B cell (primary cell): ENCODE data around the gene SLC5A5.

ENCODE experiments used
- EZH2 ChIP-seq: IDR thresholded peaks from 2 replicates; pipeline ENCODE4 v1.6.1; 2012; ENCODE audit warnings: borderline replicate concordance, low read depth, mild to moderate bottlenecking, moderate library complexity, low read length; ENCODE audit not compliant: insufficient read depth, poor library complexity, severe bottlenecking
- TF ChIP-seq, protein P1 (sequence below): fragments of 200-600 bp; IDR thresholded peaks from one replicate; pipeline ENCODE4 v1.8.0; 2022; ENCODE audit warnings: antibody characterized with exemption, mild to moderate bottlenecking

DNA sequence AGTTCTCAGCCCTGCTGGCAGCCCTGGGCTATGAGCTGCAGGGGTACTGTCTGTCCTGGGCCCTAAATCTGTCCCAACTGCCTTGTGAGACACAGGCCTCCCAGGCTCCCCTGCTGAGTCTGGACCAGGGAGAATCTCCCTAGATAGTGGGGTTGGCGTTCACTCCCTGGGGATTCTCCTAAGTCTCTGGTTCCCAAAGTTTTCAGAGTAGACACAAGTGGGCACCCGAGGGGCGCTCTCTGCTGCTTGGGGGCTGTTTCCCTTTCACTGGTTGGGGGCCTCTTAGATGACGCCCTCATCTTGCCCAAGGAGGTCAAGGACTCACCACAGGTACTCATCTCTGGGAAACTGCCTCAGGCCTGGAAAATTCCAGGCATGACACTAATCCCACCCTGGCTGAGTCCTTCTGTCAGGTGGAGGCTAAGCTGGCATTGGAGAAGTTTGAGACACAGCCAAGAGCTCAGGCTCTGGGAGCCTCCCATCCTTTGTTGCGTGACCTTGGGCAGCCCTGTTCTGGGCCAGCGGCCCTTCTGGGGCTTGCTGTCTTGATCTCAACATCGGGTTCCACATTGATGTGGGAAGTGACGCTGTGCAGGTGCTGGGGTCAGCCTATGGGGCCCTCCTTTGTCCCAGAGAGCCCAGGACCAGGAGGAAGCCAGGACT is 8.1 kb upstream of the SLC5A5 start:
- TF ChIP-seq, protein P1, sequence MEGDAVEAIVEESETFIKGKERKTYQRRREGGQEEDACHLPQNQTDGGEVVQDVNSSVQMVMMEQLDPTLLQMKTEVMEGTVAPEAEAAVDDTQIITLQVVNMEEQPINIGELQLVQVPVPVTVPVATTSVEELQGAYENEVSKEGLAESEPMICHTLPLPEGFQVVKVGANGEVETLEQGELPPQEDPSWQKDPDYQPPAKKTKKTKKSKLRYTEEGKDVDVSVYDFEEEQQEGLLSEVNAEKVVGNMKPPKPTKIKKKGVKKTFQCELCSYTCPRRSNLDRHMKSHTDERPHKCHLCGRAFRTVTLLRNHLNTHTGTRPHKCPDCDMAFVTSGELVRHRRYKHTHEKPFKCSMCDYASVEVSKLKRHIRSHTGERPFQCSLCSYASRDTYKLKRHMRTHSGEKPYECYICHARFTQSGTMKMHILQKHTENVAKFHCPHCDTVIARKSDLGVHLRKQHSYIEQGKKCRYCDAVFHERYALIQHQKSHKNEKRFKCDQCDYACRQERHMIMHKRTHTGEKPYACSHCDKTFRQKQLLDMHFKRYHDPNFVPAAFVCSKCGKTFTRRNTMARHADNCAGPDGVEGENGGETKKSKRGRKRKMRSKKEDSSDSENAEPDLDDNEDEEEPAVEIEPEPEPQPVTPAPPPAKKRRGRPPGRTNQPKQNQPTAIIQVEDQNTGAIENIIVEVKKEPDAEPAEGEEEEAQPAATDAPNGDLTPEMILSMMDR: no peak
- no peak for TF ChIP-seq EZH2
